SK-N-MC (cell line): Measurements from ENCODE around the gene FRG2.

Experiments used
- EZH2 ChIP-seq: fragments of 200-600 bp; sonication (generic); IDR thresholded peaks from one replicate; pipeline ENCODE4 v1.6.1; 2017; ENCODE audit warnings: antibody characterized with exemption
- POLR2AphosphoS5 ChIP-seq: IDR thresholded peaks from 2 replicates; pipeline ENCODE4 v1.6.1; 2012; ENCODE audit warnings: mild to moderate bottlenecking, low read depth, low read length, borderline replicate concordance

DNA sequence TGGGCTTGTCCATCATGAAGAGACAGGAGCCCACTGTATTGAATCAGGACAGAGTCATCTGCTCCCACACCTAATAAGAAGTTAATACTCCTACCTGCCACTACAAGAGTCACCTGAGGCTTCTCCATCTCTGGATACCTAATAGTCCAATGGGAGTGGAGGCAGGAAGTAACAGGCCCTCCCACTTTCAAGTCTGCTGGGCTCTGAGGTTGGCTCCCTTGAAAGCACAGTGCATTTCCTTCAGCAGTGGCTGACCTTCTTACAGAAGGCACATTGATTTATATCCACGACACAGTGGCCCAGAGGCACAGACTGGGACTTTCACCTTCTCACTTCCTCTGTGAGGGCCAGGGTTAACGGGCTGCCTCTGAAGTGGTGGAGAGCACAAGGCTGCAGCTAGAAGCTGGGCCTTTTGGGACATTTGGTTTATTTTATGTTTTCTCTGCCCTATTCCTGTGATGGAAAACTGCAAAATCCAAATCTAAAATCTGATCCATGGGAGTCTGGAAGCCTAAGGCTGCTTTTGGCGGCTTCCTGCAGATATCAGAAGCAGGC is 38.1 kb downstream of the FRG2 start:
- TF ChIP-seq EZH2 (no peak), POLR2AphosphoS5 (no peak)
